NCI-H1436 (cell line): ENCODE measurements around the gene ZNF638.

Source experiments
- DNase-seq: peaks from one replicate; lab custom pipeline; 2025; lab: John Stamatoyannopoulos, UW

The ZNF638 gene

GRCh38 chr2:71472019-71472418 is 140.4 kb downstream of the ZNF638 start:
- no peak for DNase-seq

GRCh38 chr2:71473346-71474031 is 141.9 kb downstream of the ZNF638 start:
- no peak for DNase-seq

DNA sequence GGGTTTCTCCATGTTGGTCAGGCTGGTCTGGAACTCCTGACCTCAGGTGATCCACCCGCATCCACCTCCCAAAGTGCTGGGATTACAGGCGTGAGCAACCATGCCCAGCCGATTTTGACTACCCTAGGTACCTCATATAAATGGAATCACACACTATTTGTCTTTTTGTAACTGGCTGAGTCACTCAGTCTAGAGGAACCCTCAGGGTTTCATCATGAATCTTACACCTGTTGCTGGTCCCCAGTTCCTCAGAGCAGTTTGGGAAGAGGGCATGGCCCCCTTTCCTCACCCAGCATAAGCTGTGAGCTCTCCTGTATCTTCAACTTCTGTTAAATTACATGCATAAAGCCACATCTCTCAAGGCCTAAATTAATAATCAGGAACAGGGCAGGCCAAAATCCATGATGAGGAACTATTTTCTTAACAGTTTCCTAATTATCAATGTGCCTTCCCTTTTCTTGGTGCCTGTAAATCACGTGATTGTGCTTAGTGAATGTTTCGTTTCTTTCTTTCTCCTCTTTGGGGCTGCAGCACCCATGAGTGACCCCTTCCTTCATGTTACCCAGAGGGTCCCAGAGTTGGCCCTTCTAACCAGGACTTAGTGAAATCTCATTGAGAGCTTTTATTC is 142.6 kb downstream of the ZNF638 start:
- no peak for DNase-seq

GRCh38 chr2:71474744-71475397 is 143.3 kb downstream of the ZNF638 start:
- DNase-seq: no peak

- no peak for DNase-seq
These were observed 144.9 kb downstream of the ZNF638 start for GRCh38 chr2:71476495-71476894.

- no peak for DNase-seq
These were observed 145.7 kb downstream of the ZNF638 start for GRCh38 chr2:71477231-71477691.

DNA sequence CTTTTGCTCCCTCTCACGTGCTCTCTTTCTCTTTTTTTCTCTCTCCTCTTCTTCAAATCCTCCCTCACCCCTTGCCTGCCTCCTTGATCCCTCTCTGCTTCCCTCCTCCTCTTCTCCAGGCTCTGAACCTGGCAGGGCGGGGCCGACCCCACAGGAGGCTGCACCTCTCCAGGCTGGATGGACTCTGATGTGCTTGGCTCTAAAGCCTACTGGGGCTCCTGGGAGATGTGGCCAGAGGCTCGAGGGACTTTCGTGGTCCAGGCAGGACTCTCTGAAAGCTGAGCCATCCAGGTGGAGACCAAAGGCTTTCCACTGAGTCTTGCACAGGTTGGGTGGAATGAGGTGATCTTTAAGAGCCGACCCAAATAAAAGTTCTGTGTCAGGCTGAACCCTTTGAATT is 147.2 kb downstream of the ZNF638 start:
- no peak for DNase-seq

DNA sequence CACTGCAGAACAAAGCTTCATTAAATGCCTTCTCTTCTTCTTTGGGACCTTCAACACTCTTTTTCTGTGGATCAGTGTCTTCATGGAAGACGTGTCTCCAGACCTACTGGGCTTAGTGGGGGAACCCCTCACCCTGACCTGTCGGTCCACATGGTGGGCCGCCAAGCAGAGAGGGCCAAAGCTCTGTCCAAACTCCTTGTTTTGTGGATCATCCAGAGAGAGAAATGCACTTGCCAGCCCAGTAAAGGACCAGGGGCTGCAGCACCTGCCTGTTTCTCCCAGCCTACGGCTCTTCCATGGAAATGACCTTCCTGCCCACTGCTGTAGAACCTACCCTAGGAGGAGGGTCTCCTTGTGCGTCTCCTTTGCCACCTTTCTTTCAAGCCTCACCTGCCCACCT is 147.7 kb downstream of the ZNF638 start:
- DNase-seq: no peak

DNA sequence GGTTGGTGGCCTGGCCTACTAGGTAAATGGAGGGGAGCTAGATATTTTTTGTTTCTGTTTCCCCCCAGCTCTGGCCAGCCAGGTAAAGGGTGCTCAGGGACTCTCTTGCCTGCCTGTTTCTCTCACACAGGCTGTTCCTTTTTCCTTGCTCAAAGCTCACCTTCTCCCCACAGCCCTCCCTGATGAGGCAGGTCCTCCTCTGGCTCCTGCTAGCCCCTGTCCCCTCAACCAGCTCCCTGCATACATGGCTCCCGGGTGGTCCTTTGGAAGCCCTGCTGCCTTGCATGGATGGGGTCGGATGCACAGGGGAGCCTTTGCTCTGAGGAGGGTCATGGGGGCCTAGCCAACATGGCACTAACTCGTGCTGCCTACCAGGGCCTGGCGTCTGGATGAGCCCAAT is 149.5 kb downstream of the ZNF638 start:
- DNase-seq: no peak

- no peak for DNase-seq
These were observed 150.5 kb downstream of the ZNF638 start for GRCh38 chr2:71482055-71482454.

DNA sequence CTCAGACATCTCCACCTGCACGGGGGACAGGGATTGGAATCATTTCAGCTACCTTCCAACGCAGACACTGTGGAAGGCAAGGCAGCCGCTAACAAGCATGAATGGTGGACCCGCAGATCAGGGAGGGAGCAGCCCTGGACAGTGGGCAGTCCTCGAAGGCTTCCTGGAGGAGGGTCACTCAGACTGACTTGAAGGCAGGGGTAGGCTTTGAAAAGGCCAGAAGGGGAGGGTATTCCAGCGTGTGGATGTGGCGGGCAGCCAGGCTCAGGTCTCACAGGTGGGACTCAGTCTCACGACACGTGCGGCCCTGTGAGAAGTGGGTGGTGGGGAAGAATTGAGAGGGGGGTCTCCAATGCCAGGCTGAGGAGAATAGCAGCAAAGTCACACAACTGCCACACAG is 151.7 kb downstream of the ZNF638 start:
- no peak for DNase-seq

GRCh38 chr2:71484354-71484753 is 152.8 kb downstream of the ZNF638 start:
- no peak for DNase-seq
